Fibroblast of lung (primary cell): ENCODE measurements around the gene SORL1-AS1.

Experiments used
- EZH2 ChIP-seq: IDR thresholded peaks from 2 replicates; pipeline ENCODE4 v1.5.1; 2012; ENCODE audit warnings: low read length, control low read depth, mild to moderate bottlenecking; ENCODE audit errors: missing control alignments
- TF ChIP-seq, protein P1 (sequence below), 2 donors: IDR thresholded peaks in 1 of 2; conservative IDR thresholded peaks in 1 of 2; 1 replicate in 1 of 2; 2 replicates in 1 of 2; pipeline ENCODE4 v1.5.1; 2011 to 2012; ENCODE audit warnings: low read length in 2 of 2, control low read depth in 1 of 2, inconsistent platforms in 1 of 2, low read depth in 1 of 2, mild to moderate bottlenecking in 1 of 2

DNA sequence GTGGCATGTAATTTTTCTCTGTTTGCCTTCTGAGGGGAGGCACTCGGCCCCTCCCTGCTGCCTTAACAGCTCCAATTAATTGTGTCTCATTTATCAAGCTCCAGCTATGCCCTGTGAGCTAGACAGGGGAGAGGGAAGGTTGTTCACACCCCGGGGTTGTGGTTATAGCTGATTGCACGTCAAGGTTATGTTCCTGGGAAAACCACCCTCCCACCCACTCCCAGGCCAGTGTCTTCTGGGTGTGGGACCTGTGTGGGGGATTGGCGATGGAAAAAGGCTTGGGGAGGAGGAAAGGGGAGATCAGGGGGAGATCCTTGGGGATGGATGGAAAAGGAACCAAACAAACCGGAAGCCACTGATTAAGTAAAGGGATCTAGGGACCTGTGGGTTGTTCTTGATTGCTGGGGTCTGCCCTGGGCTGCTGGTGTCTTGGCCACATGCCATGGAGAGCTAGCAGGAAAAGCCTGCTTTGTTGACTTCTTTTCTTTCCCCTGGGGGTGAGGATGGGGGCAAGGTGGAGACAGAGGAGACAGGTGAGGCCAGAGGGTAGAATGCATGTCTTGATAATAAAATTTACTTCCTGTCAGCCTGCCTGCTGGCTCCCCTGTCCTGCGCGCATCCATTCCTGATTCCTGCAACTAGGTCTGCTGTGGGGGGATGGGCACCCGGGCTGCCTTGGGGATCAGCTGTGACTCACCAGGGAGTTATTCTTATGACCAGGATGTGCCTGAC, 13.5 kb upstream of the SORL1-AS1 start:
- TF ChIP-seq, protein P1, sequence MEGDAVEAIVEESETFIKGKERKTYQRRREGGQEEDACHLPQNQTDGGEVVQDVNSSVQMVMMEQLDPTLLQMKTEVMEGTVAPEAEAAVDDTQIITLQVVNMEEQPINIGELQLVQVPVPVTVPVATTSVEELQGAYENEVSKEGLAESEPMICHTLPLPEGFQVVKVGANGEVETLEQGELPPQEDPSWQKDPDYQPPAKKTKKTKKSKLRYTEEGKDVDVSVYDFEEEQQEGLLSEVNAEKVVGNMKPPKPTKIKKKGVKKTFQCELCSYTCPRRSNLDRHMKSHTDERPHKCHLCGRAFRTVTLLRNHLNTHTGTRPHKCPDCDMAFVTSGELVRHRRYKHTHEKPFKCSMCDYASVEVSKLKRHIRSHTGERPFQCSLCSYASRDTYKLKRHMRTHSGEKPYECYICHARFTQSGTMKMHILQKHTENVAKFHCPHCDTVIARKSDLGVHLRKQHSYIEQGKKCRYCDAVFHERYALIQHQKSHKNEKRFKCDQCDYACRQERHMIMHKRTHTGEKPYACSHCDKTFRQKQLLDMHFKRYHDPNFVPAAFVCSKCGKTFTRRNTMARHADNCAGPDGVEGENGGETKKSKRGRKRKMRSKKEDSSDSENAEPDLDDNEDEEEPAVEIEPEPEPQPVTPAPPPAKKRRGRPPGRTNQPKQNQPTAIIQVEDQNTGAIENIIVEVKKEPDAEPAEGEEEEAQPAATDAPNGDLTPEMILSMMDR (conservative IDR thresholded peaks at IDR 0.05 in 1 of 2, IDR thresholded peaks at IDR 0.05 in 1 of 2; ENCODE audit: low read depth in 1 of 2, low read length in 2 of 2), result no peak
- TF ChIP-seq EZH2, result no peak
